IgD-negative memory B cell (primary cell): Measurements from ENCODE around the gene NCL. TPM values are rescaled to one million over a fixed set of nuclear protein-coding genes. Genes with fewer than 3 reads are reported as not detected.

Experiments used
- H3K27ac Mint-ChIP-seq, 3 donors: one replicate each; pipeline ENCODE4 v1.8.0; 2020 to 2022; ENCODE audit warnings: mild to moderate bottlenecking in 3 of 3, mixed read lengths in 3 of 3, moderate library complexity in 1 of 3
- H3K27me3 Mint-ChIP-seq: one replicate; pipeline ENCODE4 v1.8.0; 2021; ENCODE audit warnings: mixed read lengths
- H3K36me3 Mint-ChIP-seq: one replicate; pipeline ENCODE4 v1.8.0; 2020; ENCODE audit warnings: mild to moderate bottlenecking, mixed read lengths
- H3K4me1 Mint-ChIP-seq, 3 donors: one replicate each; pipeline ENCODE4 v1.8.0; 2020 to 2022; ENCODE audit warnings: mixed read lengths in 3 of 3, mild to moderate bottlenecking in 1 of 3
- H3K4me3 Mint-ChIP-seq, 4 donors: one replicate each; pipeline ENCODE4 v1.8.0; 2020 to 2022; ENCODE audit warnings: mild to moderate bottlenecking in 4 of 4, mixed read lengths in 4 of 4, moderate library complexity in 3 of 4
- H3K9me3 Mint-ChIP-seq, 3 donors: one replicate each; pipeline ENCODE4 v1.8.0; 2020 to 2021; ENCODE audit warnings: mixed read lengths in 3 of 3, mild to moderate bottlenecking in 1 of 3
- polyA plus RNA-seq: library from polyadenylated mRNA; unstranded; fragments of 300-500 nt; fragmentation: Illumina TruSeq; gene quantifications from one replicate; pipeline ENCODE4 v1.2.3, GENCODE V29; 2021

The NCL gene
- polyA plus RNA-seq: 523 TPM

DNA sequence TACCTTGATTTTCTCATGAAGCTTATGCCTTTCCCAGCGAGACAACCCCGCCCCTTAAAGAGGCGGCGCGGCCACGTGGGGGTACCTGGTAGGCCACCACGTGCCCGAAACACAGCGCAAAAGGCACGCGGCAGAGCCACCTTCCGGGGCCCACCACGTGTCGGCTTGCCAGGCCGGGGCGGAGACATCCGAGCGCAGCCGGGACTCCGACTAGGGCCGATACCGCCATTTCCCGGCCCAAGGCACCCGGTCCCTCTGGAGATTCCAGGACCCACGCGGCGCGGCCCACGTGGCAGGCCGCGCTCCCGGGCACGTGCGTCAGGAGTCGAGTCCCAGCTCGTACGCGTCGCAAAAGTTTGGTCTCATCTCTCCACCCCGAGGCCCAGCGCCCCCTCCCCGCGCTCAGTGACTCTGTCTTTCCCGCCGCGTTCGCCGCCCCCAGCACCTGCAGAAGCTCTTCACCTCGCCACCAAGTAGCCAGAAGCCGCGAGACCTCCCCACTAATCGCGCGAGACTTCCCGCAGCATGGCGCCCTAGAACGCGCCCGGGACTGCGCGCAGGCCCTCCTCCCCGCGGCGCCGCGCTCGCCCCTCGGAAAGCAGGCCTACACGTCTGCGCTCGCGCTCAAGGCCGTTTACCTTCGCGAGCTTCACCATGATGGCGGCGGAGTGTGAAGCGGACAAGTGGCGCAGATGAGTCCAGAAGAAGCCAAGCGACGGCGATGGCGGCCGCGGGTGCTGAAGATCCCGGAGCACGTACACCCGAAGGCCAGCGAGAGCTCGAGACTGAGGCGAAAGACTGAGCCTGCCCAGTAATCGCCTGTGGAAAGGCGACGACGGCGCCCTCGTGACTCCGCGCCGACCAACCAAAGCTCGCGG, at the start of gene NCL:
Gene NCL, minus strand, starts transcription at position 787 of the 878 bp plus-strand sequence. Its CDS starts 131 bp downstream, at position 656.
- peaks cover 24 to 36% (median 29%) of the 10 kb centered on the region in 3 donors for H3K4me1 Mint-ChIP-seq
- H3K9me3 Mint-ChIP-seq: no peaks in the 10 kb centered on the region
- peak within 1 kb of the TSS; percentile 96 to 99 (median 98) for H3K4me3 Mint-ChIP-seq
- H3K36me3 Mint-ChIP-seq: peaks cover 10% of the 10 kb centered on the region
- H3K27ac Mint-ChIP-seq: peak within 1 kb of the TSS; percentile 98 to 100 (median 99)
- no peaks in the 10 kb centered on the region for H3K27me3 Mint-ChIP-seq

GRCh38 chr2:231513746-231514224, 49.5 kb upstream of the NCL start:
- Mint-ChIP-seq H3K9me3 (no peaks in the 10 kb centered on the region), H3K4me3 (peak overlapping the region; percentile 87 to 96 (median 92)), H3K4me1 (peaks cover 8 to 12% (median 11%) of the 10 kb centered on the region in 3 donors), H3K27ac (peak overlapping the region; percentile 89 to 98 (median 98)), H3K36me3 (no peaks in the 10 kb centered on the region), H3K27me3 (peaks cover 1% of the 10 kb centered on the region)

DNA sequence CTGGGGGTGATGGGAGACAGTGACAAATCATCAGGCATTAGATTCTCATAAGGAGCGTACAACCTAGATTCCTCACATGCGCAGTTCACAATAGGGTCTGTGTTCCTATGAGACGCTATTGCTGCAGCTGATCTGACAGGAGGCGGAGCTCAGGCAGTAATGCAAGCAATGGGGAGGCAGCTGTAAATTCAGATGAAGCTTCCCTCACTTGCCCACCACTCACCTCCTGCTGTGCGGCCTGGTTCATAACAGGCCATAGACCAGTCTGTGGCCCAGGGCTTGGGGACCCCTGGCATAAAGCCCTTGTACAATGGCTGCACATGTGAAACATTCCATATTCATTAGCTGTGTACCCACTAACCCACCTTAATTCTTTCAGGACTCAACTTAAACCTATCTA, 47.9 kb upstream of the NCL start:
- Mint-ChIP-seq H3K27me3 (peaks cover 1% of the 10 kb centered on the region), H3K4me3 (peak overlapping the region in 1 of 4 donors; percentile 49), H3K27ac (peak overlapping the region in 2 of 3 donors; percentile 41 to 98), H3K9me3 (no peaks in the 10 kb centered on the region), H3K4me1 (peaks cover 5 to 10% (median 8%) of the 10 kb centered on the region in 3 donors), H3K36me3 (no peaks in the 10 kb centered on the region)

- Mint-ChIP-seq H3K36me3 (peaks cover 5% of the 10 kb centered on the region), H3K4me3 (no peak overlapping the region), H3K27me3 (no peaks in the 10 kb centered on the region), H3K27ac (peak overlapping the region in 1 of 3 donors; percentile 38), H3K4me1 (no peaks in the 10 kb centered on the region), H3K9me3 (no peaks in the 10 kb centered on the region)
These were observed 39.5 kb upstream of the NCL start for GRCh38 chr2:231503766-231504165.

GRCh38 chr2:231502596-231502995, 38.3 kb upstream of the NCL start:
- Mint-ChIP-seq H3K9me3 (no peaks in the 10 kb centered on the region), H3K27me3 (no peaks in the 10 kb centered on the region), H3K36me3 (peaks cover 5% of the 10 kb centered on the region), H3K4me1 (no peaks in the 10 kb centered on the region), H3K27ac (no peak overlapping the region), H3K4me3 (no peak overlapping the region)

- Mint-ChIP-seq H3K36me3 (no peaks in the 10 kb centered on the region), H3K27me3 (peaks cover 2% of the 10 kb centered on the region), H3K27ac (no peak overlapping the region), H3K9me3 (no peaks in the 10 kb centered on the region), H3K4me3 (no peak overlapping the region), H3K4me1 (no peaks in the 10 kb centered on the region)
These were observed 33.4 kb upstream of the NCL start for GRCh38 chr2:231497651-231498050.

DNA sequence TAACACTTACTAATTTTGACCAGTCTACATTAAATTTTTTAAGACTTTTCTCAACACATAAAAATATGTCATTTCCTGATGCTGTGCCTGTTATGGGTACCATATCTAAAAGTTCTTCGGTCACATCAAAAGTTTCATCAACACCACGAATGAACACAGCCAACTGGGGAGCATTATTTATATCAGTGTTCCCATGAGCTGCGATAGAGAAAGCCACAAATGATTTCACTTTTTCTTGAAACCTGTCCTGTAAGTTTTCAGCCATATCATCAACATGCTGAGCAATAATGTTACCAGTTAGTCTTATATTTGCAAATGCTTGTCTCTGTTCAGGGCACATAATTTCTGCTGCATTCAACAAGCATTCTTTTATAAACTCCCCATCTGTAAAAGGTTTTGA, 30.4 kb upstream of the NCL start:
- Mint-ChIP-seq H3K36me3 (no peaks in the 10 kb centered on the region), H3K9me3 (no peaks in the 10 kb centered on the region), H3K4me1 (no peaks in the 10 kb centered on the region), H3K4me3 (no peak overlapping the region), H3K27me3 (peaks cover 2% of the 10 kb centered on the region), H3K27ac (no peak overlapping the region)

GRCh38 chr2:231490801-231491200, 26.5 kb upstream of the NCL start:
- peaks cover 2% of the 10 kb centered on the region for H3K27me3 Mint-ChIP-seq
- peak overlapping the region in 1 of 3 donors; percentile 32 for H3K27ac Mint-ChIP-seq
- H3K4me1 Mint-ChIP-seq: no peaks in the 10 kb centered on the region
- H3K36me3 Mint-ChIP-seq: peaks cover 1% of the 10 kb centered on the region
- no peaks in the 10 kb centered on the region for H3K9me3 Mint-ChIP-seq
- H3K4me3 Mint-ChIP-seq: peak overlapping the region in 1 of 4 donors; percentile 48

GRCh38 chr2:231489990-231490389, 25.7 kb upstream of the NCL start:
- H3K27ac Mint-ChIP-seq: no peak overlapping the region
- H3K27me3 Mint-ChIP-seq: peaks cover 2% of the 10 kb centered on the region
- H3K4me1 Mint-ChIP-seq: no peaks in the 10 kb centered on the region
- H3K4me3 Mint-ChIP-seq: no peak overlapping the region
- H3K9me3 Mint-ChIP-seq: no peaks in the 10 kb centered on the region
- H3K36me3 Mint-ChIP-seq: peaks cover 1% of the 10 kb centered on the region

- Mint-ChIP-seq H3K27ac (no peak overlapping the region), H3K4me3 (no peak overlapping the region), H3K36me3 (peaks cover 1% of the 10 kb centered on the region), H3K4me1 (no peaks in the 10 kb centered on the region), H3K27me3 (peaks cover 2% of the 10 kb centered on the region), H3K9me3 (no peaks in the 10 kb centered on the region)
These were observed 24.0 kb upstream of the NCL start for GRCh38 chr2:231488331-231488730.

DNA sequence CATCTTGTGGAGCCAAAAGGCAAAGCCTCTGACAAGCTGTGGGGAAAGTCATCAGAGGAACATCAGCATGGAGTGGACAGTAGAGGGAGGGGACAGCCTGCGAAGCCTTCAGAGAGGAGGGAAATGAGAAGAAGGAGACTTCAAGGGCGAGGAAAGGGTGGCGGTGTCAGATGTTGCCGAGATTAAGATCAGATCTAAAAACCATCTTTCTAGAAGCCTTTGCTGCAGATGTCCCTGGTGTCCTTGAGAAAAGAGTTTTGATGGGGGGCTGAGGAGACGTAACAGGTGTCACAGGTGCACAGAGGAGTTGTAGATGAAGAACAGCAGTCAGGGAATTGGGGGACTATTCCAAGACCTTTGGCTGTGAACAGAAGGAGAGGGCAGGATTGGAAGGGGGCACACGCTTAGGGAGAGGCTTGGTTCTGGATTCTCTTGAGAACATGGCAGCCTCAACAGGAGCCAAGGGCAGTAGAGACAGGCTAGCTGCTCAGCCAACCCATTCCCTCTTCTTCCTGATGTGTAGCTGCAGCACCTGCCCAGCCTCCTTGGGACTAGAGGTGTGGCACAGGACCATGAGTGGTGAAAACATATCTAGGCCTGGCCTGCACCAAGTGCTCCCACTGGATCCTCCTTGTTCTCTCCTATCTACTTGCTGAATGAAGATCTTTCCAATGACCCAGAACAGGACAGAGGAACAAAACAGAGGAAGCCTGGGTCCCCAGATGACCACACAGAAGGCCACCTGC, 22.7 kb upstream of the NCL start:
- H3K36me3 Mint-ChIP-seq: peaks cover 1% of the 10 kb centered on the region
- H3K27me3 Mint-ChIP-seq: no peaks in the 10 kb centered on the region
- H3K4me3 Mint-ChIP-seq: no peak overlapping the region
- peaks cover 0 to 4% (median 3%) of the 10 kb centered on the region in 3 donors for H3K4me1 Mint-ChIP-seq
- H3K9me3 Mint-ChIP-seq: no peaks in the 10 kb centered on the region
- no peak overlapping the region for H3K27ac Mint-ChIP-seq

DNA sequence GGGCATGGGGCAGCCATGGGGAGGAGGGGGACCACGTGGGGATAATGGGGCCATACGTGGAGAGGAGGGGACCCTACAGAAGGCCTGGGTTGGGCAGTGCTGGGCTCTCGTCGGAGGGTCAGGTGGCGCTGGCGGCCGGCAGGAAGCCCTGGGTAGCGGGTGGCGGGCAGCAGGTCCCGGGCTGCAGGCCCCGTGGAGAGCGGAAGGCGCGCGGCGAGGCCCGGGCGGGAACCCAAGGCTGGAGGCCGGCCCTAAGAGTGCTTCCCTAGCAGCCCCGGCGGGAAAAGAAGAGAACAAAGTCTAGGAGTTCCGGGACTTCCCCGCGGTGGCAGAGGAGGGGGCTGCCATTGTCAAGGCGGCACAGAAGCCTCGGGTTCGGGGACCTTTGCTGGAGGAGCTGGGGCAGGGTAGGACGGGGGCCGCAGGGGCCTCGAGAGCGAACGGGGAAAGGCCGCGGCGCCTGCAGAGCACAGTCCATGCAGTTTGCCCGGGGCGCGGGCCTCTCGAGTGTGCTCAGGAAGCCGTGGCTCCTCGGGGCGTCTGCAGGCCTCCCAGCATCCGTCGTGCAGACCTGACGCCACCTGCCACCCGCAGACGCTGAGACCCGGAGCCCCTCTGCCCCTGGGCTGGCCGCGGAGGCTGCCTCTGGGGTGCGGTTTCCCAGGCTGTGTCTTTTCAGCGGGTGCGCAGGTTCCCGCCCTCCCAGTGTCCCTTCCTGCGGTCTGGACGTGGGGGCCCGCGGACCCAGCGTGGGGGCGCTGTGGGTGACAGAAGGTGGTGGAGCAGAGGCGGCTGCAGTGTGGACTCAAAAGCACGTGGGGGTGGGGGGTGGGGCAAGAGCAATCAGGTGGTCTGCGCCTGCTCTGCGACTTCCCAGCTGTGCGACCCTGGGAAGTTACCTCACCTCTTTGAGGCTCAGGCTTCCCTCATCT, 19.4 kb upstream of the NCL start:
- peaks cover 2% of the 10 kb centered on the region for H3K36me3 Mint-ChIP-seq
- peaks cover 3 to 4% (median 3%) of the 10 kb centered on the region in 3 donors for H3K4me1 Mint-ChIP-seq
- H3K4me3 Mint-ChIP-seq: peak overlapping the region; percentile 69 to 92 (median 84)
- no peaks in the 10 kb centered on the region for H3K9me3 Mint-ChIP-seq
- peak overlapping the region; percentile 67 to 82 (median 80) for H3K27ac Mint-ChIP-seq
- H3K27me3 Mint-ChIP-seq: no peaks in the 10 kb centered on the region

GRCh38 chr2:231482806-231483391, 18.6 kb upstream of the NCL start:
- Mint-ChIP-seq H3K9me3 (no peaks in the 10 kb centered on the region), H3K27ac (peak overlapping the region; percentile 67 to 82 (median 80)), H3K4me3 (peak overlapping the region; percentile 69 to 92 (median 80)), H3K36me3 (peaks cover 2% of the 10 kb centered on the region), H3K27me3 (no peaks in the 10 kb centered on the region), H3K4me1 (peaks cover 3 to 5% (median 4%) of the 10 kb centered on the region in 3 donors)

DNA sequence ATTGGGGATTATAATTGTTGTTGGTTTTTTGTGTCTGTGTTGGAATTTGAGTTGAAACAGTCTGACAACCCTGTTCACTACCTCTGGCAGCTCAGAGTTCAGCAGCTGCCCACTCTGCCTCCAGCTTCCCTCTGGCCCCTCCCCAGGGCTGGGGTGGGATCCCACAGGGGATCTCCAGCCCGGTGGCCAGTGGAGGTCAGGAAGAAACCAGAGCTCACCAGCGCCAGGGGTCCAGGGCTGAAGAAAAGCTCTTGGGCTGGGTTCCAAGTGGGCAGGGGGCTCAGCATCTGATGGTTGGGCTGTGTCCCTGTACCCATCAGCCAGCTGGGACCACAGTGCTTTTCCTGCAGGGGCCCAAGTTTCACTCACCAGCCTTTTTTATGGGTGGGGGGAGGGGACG, 16.5 kb upstream of the NCL start:
- Mint-ChIP-seq H3K27ac (no peak overlapping the region), H3K4me3 (peak overlapping the region in 1 of 4 donors; percentile 48), H3K4me1 (peaks cover 3 to 5% (median 4%) of the 10 kb centered on the region in 3 donors), H3K36me3 (peaks cover 3% of the 10 kb centered on the region), H3K9me3 (no peaks in the 10 kb centered on the region), H3K27me3 (no peaks in the 10 kb centered on the region)
